Stomach (tissue), 4 donors: ENCODE results near the gene ZDHHC18.

Source experiments
- CTCF ChIP-seq, 7 experiments: fragments of 450-650 bp in 4 of 7; fragments of 200-600 bp in 3 of 7; sonication (generic) in 3 of 7; IDR thresholded peaks; one replicate each; pipeline ENCODE4 v1.5.1; 2016 to 2019; ENCODE audit warnings: antibody characterized with exemption in 7 of 7, control low read depth in 2 of 7, mild to moderate bottlenecking in 1 of 7
- EP300 ChIP-seq: sonication (generic); formaldehyde crosslinking; IDR thresholded peaks from one replicate; pipeline ENCODE4 v1.6.1; 2017; ENCODE audit warnings: antibody characterized with exemption

DNA sequence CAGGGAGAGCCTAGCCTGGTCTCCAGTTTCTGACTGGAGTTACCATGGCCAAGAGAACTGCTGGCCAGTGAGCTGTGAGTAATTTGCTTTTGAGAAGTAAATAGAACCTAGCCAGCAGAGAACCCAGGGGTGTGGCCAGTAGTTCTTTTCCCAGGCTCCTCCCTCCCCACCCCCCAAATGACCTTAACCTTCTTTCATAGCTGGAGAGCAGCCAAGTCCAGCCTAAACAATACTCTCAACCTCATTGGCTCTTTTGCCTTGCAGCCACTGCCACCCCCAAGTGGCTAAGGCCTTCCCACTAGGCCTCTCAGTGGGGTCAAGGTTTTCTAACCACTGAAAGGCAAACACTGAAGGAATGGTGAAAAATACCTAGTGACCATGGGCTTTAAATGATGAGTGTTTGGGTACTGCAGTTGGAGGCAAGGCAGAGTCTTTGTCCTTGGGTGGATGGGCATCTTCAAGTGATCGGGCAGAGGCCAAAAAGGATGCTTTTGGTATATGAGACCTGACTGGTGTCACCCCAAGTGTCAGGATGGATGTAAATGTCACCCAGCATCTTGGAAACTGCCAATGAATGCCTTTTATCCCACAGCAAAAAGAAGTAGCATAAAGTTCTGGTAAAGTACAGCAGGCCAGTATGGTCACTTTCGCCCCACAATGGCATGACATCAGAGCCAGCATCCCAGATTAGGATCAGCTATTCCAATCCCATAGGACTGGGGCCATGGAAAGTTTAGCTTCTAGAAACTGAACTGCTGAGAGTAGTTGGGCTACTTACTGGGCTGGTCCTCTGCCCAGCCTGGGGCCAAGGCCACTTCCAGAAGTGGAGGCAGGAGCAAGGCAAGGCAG, 42.2 kb upstream of the ZDHHC18 start:
- TF ChIP-seq CTCF (IDR thresholded peaks at IDR 0.05): no peak
- no peak for TF ChIP-seq EP300
